Ishikawa (cell line): ENCODE data around the gene SLC2A4RG.

Source experiments
- CEBPB ChIP-seq: IDR thresholded peaks from 2 replicates; pipeline ENCODE4 v1.6.1; 2012
- CREB1 ChIP-seq: IDR thresholded peaks from 2 replicates; pipeline ENCODE4 v1.6.1; 2012; ENCODE audit warnings: low read depth
- EGR1 ChIP-seq: IDR thresholded peaks from 2 replicates; pipeline ENCODE4 v1.6.1; 2012
- EP300 ChIP-seq: IDR thresholded peaks from 2 replicates; pipeline ENCODE4 v1.6.1; 2012; ENCODE audit warnings: borderline replicate concordance
- FOXM1 ChIP-seq: IDR thresholded peaks from 2 replicates; pipeline ENCODE4 v1.6.1; 2012; ENCODE audit warnings: low read depth, borderline replicate concordance
- NFIC ChIP-seq: IDR thresholded peaks from 2 replicates; pipeline ENCODE4 v1.6.1; 2012
- RAD21 ChIP-seq: IDR thresholded peaks from 2 replicates; pipeline ENCODE4 v1.6.1; 2012; ENCODE audit warnings: low read depth
- TAF1 ChIP-seq: IDR thresholded peaks from 2 replicates; pipeline ENCODE4 v1.6.1; 2012; ENCODE audit warnings: low read depth, mild to moderate bottlenecking
- TCF12 ChIP-seq: IDR thresholded peaks from 2 replicates; pipeline ENCODE4 v1.6.1; 2012; ENCODE audit warnings: low read depth
- TEAD4 ChIP-seq: IDR thresholded peaks from 2 replicates; pipeline ENCODE4 v1.6.1; 2012
- YY1 ChIP-seq: IDR thresholded peaks from 2 replicates; pipeline ENCODE4 v1.6.1; 2012; ENCODE audit warnings: low read depth
- ZBTB7A ChIP-seq: IDR thresholded peaks from 2 replicates; pipeline ENCODE4 v1.6.1; 2012; ENCODE audit warnings: low read depth
- TF ChIP-seq, protein P1 (sequence below): IDR thresholded peaks from 2 replicates; pipeline ENCODE4 v1.6.1; 2012
- TF ChIP-seq, protein P2 (sequence below): IDR thresholded peaks from 2 replicates; pipeline ENCODE4 v1.6.1; 2012
- TF ChIP-seq, protein P3 (sequence below): IDR thresholded peaks from 2 replicates; pipeline ENCODE4 v1.6.1; 2012; ENCODE audit warnings: low read depth, mild to moderate bottlenecking

SLC2A4RG gene

DNA sequence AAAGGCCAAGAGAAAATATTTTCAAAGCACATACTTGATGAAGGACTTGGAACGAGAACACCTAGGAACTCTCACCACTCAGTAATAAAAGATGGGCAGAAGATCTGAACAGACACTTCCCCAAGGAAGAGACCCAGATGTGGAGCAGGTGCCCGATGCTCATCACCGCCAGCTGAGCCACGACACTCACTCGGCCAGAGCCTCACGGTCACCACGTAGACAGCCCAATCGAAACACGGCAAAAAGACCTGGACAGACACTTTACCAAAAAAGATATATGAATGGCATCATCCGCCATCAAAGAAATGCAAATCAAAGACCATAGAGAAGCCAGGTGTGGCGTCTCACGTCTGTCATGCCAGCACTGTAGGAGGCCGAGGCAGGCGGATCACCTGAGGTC is 41.6 kb downstream of the SLC2A4RG start:
- TF ChIP-seq TEAD4 (no peak), FOXM1 (no peak), NFIC (no peak), TAF1 (no peak), EGR1 (no peak), ZBTB7A (no peak), CREB1 (no peak), YY1 (no peak), TCF12 (no peak), RAD21 (no peak), EP300 (no peak)
- TF ChIP-seq, protein P1, sequence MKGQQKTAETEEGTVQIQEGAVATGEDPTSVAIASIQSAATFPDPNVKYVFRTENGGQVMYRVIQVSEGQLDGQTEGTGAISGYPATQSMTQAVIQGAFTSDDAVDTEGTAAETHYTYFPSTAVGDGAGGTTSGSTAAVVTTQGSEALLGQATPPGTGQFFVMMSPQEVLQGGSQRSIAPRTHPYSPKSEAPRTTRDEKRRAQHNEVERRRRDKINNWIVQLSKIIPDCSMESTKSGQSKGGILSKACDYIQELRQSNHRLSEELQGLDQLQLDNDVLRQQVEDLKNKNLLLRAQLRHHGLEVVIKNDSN = no peak
- TF ChIP-seq, protein P2, sequence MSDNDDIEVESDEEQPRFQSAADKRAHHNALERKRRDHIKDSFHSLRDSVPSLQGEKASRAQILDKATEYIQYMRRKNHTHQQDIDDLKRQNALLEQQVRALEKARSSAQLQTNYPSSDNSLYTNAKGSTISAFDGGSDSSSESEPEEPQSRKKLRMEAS = no peak
- TF ChIP-seq, protein P3, sequence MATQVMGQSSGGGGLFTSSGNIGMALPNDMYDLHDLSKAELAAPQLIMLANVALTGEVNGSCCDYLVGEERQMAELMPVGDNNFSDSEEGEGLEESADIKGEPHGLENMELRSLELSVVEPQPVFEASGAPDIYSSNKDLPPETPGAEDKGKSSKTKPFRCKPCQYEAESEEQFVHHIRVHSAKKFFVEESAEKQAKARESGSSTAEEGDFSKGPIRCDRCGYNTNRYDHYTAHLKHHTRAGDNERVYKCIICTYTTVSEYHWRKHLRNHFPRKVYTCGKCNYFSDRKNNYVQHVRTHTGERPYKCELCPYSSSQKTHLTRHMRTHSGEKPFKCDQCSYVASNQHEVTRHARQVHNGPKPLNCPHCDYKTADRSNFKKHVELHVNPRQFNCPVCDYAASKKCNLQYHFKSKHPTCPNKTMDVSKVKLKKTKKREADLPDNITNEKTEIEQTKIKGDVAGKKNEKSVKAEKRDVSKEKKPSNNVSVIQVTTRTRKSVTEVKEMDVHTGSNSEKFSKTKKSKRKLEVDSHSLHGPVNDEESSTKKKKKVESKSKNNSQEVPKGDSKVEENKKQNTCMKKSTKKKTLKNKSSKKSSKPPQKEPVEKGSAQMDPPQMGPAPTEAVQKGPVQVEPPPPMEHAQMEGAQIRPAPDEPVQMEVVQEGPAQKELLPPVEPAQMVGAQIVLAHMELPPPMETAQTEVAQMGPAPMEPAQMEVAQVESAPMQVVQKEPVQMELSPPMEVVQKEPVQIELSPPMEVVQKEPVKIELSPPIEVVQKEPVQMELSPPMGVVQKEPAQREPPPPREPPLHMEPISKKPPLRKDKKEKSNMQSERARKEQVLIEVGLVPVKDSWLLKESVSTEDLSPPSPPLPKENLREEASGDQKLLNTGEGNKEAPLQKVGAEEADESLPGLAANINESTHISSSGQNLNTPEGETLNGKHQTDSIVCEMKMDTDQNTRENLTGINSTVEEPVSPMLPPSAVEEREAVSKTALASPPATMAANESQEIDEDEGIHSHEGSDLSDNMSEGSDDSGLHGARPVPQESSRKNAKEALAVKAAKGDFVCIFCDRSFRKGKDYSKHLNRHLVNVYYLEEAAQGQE = no peak

DNA sequence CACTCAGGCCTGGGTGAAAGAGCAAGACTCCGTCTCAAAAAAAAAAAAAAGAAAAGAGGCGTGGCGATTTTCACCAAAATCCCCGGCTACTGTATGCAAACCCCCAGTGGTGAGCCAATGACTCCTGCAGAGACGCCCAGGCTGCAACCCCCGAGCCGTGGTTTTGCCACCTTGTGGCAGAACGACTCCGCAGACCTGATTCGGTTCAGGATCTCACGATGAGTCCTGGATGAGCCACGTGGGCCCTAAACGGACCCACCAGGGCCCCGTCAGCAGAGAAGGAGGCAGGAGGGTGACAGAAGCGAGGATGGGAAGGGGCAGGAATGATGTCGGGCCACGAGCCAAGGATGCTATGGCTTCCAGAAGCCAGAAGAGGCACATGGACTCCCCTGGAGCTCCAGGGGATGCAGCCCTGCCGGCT is 42.5 kb downstream of the SLC2A4RG start:
- no peak for TF ChIP-seq TAF1
- TF ChIP-seq RAD21 = no peak
- TF ChIP-seq CREB1 = no peak
- TF ChIP-seq FOXM1 = no peak
- TF ChIP-seq YY1 = no peak
- TF ChIP-seq, protein P1 = no peak
- no peak for TF ChIP-seq NFIC
- TF ChIP-seq, protein P2 = no peak
- TF ChIP-seq, protein P3 = no peak
- no peak for TF ChIP-seq EP300

DNA sequence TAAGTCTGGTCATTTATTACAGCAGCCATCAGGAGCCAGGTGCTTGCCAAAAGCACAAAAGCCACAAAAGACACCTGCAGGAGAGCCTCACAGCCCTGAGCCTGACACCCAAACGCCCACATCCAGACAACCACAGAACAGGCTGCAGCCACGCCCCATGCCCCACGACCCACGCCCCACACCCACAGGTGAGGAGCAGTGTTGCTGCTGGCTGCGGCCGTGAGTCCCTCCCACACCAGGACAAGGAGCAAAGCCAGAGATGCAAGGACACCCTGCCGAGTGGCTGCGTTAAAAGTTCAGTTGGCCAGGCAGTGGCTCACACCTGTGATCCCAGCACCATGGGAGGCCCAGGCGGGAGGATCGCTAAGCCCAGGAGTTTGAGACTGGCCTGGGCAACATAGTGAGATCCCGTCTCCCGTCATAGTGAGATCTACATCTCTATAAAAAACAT is 43.0 kb downstream of the SLC2A4RG start:
- TF ChIP-seq NFIC (no peak), TCF12 (no peak), CEBPB (no peak), YY1 (no peak), ZBTB7A (no peak), RAD21 (no peak), EP300 (no peak), FOXM1 (no peak), EGR1 (no peak), TEAD4 (no peak), TAF1 (no peak), CREB1 (no peak)
- TF ChIP-seq, protein P1 = no peak
- TF ChIP-seq, protein P2 = no peak
- TF ChIP-seq, protein P3 = no peak

DNA sequence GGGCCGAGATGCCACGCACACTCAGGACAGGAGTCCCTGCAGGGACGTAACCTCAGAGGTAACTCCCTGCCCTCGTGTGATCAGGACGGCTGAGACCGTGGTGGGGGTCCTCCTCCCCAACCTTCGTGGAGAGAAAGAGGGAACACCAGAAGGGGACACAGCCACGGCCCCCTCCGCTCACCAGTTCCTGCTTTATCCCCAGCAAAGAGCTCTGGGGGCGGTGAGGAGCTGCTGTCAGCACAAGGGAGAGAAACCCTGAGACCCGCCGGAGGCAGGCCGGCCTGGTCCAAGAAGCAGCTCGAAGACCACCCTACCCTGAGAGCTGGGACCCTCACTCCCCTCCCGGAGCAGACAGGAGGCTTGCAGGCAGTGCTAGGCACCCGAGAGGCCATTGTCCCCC is 44.4 kb downstream of the SLC2A4RG start:
- no peak for TF ChIP-seq TAF1
- TF ChIP-seq, protein P2 = no peak
- TF ChIP-seq CREB1 = no peak
- TF ChIP-seq EGR1 = no peak
- TF ChIP-seq RAD21 = no peak
- no peak for TF ChIP-seq FOXM1
- TF ChIP-seq, protein P3 = no peak
- TF ChIP-seq, protein P1 = no peak
- TF ChIP-seq EP300 = no peak
- TF ChIP-seq YY1 = no peak
- no peak for TF ChIP-seq CEBPB
